Mammary epithelial cell (primary cell): ENCODE data around the gene ENDOV.

Source experiments
- CTCF ChIP-seq, 2 donors: IDR thresholded peaks in 1 of 2; conservative IDR thresholded peaks in 1 of 2; 2 replicates each; pipeline ENCODE4 v1.5.1; 2011 to 2012; ENCODE audit warnings: inconsistent platforms in 2 of 2, low read length in 2 of 2, mild to moderate bottlenecking in 2 of 2, control low read depth in 1 of 2, low read depth in 1 of 2; ENCODE audit not compliant: insufficient read depth in 1 of 2; ENCODE audit errors: extremely low read depth in 1 of 2
- EZH2 ChIP-seq: IDR thresholded peaks from 2 replicates; pipeline ENCODE4 v1.6.1; 2012; ENCODE audit warnings: low read length, inconsistent platforms, borderline replicate concordance

- TF ChIP-seq CTCF (conservative IDR thresholded peaks at IDR 0.05 in 1 of 2, IDR thresholded peaks at IDR 0.05 in 1 of 2; ENCODE audit: extremely low read depth in 1 of 2, insufficient read depth in 1 of 2, low read depth in 1 of 2, low read length in 2 of 2), result no peak
- no peak for TF ChIP-seq EZH2
Observed at GRCh38 chr17:80482555-80483308, 67.8 kb downstream of the ENDOV start.
